OCI-LY1 (cell line): ENCODE measurements around the gene KRTAP10-2.

ENCODE experiments used
- CTCF ChIP-seq: fragments of 200-600 bp; sonication (generic), shearing (Covaris generic); IDR thresholded peaks from 2 replicates; pipeline ENCODE4 v1.5.1; 2017; ENCODE audit warnings: mild to moderate bottlenecking, antibody characterized with exemption, low read length, moderate library complexity, mixed read lengths
- EZH2 ChIP-seq: fragments of 200-600 bp; sonication (generic), shearing (Covaris generic); IDR thresholded peaks from 2 replicates; pipeline ENCODE4 v1.8.0; 2017; ENCODE audit warnings: borderline replicate concordance, mixed run types, mild to moderate bottlenecking, antibody characterized with exemption, low read length, moderate library complexity, mixed read lengths

- TF ChIP-seq EZH2 (no peak), CTCF (no peak)
Observed at GRCh38 chr21:44521301-44521927, 29.9 kb downstream of the KRTAP10-2 start.
